SK-N-SH (cell line): ENCODE measurements around the gene P2RY14. TPM values are rescaled to one million over a fixed set of nuclear protein-coding genes. Genes with fewer than 3 reads are reported as not detected.

ENCODE experiments used
- CTCF ChIA-PET: fragments of 300-600, 350-600 bp; formaldehyde crosslinking; extraction: SDS; loops from one replicate; lab custom pipeline; 2021; lab: Yijun Ruan, JAX
- POLR2A ChIA-PET: fragments of 350-600 bp; sonication (Branson Sonifier 250); formaldehyde crosslinking; extraction: SDS; loops from one replicate; lab custom pipeline; 2020; ENCODE audit warnings: antibody characterized with exemption, inconsistent platforms; lab: Yijun Ruan, JAX
- DNase-seq: peaks from one replicate; pipeline ENCODE4 v3.0.0; 2012
- H2AFZ ChIP-seq: fragments of 200-600 bp; sonication (generic); 2 replicates; pipeline ENCODE4 v1.8.1; 2016; ENCODE audit warnings: antibody characterized with exemption, mild to moderate bottlenecking, low read depth
- H3F3A ChIP-seq: fragments of 200-600 bp; sonication (generic); replicated peaks from 2 replicates; pipeline ENCODE3; 2016; ENCODE audit warnings: antibody characterized with exemption, mild to moderate bottlenecking; ENCODE audit not compliant: insufficient read depth
- H3K27ac ChIP-seq, 2 experiments: fragments of 200-500 bp in 1 of 2; fragments of 200-600 bp in 1 of 2; sonication (Bioruptor generic) in 1 of 2; sonication (generic), shearing (Covaris generic) in 1 of 2; 2 replicates each; pipeline versions ENCODE4 v1.5.1 to v1.6.1; 2014 to 2016; ENCODE audit warnings: low read depth in 2 of 2, inconsistent platforms in 1 of 2, low read length in 1 of 2, mild to moderate bottlenecking in 1 of 2, mixed read lengths in 1 of 2
- H3K27me3 ChIP-seq: fragments of 200-600 bp; sonication (generic), shearing (Covaris generic); 2 replicates; pipeline ENCODE4 v1.6.1; 2016; ENCODE audit warnings: mixed run types; ENCODE audit not compliant: insufficient read depth
- H3K36me3 ChIP-seq, 2 experiments: fragments of 200-500 bp in 1 of 2; fragments of 200-600 bp in 1 of 2; sonication (Bioruptor generic) in 1 of 2; sonication (generic) in 1 of 2; replicated peaks in 1 of 2; 2 replicates each; pipeline versions ENCODE3 to v1.5.1; 2014 to 2016; ENCODE audit warnings: low read length in 1 of 2, mild to moderate bottlenecking in 1 of 2; ENCODE audit not compliant: insufficient read depth in 2 of 2, control insufficient read depth in 1 of 2
- H3K4me1 ChIP-seq, 2 experiments: fragments of 200-500 bp in 1 of 2; fragments of 200-600 bp in 1 of 2; sonication (Bioruptor generic) in 1 of 2; sonication (generic), shearing (Covaris generic) in 1 of 2; 2 replicates each; pipeline versions ENCODE4 v1.5.1 to v1.6.1; 2014 to 2016; ENCODE audit warnings: low read depth in 1 of 2, low read length in 1 of 2, mixed run types in 1 of 2; ENCODE audit not compliant: insufficient read depth in 2 of 2, control insufficient read depth in 1 of 2
- H3K4me2 ChIP-seq: fragments of 200-600 bp; sonication (generic), shearing (Covaris generic); 2 replicates; pipeline ENCODE4 v1.6.1; 2017; ENCODE audit warnings: mixed run types
- H3K4me3 ChIP-seq, 2 experiments: fragments of 200-500 bp in 1 of 2; fragments of 200-600 bp in 1 of 2; sonication (Bioruptor generic) in 1 of 2; sonication (generic), shearing (Covaris generic) in 1 of 2; 2 replicates each; pipeline versions ENCODE4 v1.5.1 to v1.8.1; 2014 to 2016; ENCODE audit warnings: low read depth in 2 of 2, inconsistent platforms in 1 of 2, low read length in 1 of 2, mild to moderate bottlenecking in 1 of 2, mixed read lengths in 1 of 2, moderate library complexity in 1 of 2
- H3K79me2 ChIP-seq: fragments of 200-600 bp; sonication (generic); 2 replicates; pipeline ENCODE4 v1.8.1; 2017; ENCODE audit warnings: mild to moderate bottlenecking; ENCODE audit not compliant: insufficient read depth
- H3K9ac ChIP-seq: fragments of 200-600 bp; sonication (generic); 2 replicates; pipeline ENCODE4 v1.6.1; 2017; ENCODE audit warnings: mixed run types
- H3K9me2 ChIP-seq: fragments of 200-600 bp; sonication (generic); 2 replicates; pipeline ENCODE4 v1.6.1; 2017; ENCODE audit warnings: mixed run types
- H3K9me3 ChIP-seq: fragments of 200-600 bp; sonication (generic); 2 replicates; pipeline ENCODE4 v1.6.1; 2017; ENCODE audit warnings: mixed run types, mild to moderate bottlenecking, moderate library complexity
- H4K20me1 ChIP-seq: fragments of 200-600 bp; sonication (generic); 2 replicates; pipeline ENCODE4 v1.6.1; 2017; ENCODE audit warnings: mild to moderate bottlenecking, mixed run types; ENCODE audit not compliant: insufficient read depth
- EP300 ChIP-seq, 2 experiments: IDR thresholded peaks; 2 replicates each; pipeline versions ENCODE4 v1.4.0 to v1.6.1; 2012; ENCODE audit warnings: borderline replicate concordance in 1 of 2, low read depth in 1 of 2, low read length in 1 of 2
- FOSL2 ChIP-seq: IDR thresholded peaks from 2 replicates; pipeline ENCODE4 v1.4.0; 2012; ENCODE audit warnings: low read depth, mild to moderate bottlenecking, moderate library complexity, borderline replicate concordance
- FOXJ3 ChIP-seq: sonication (generic); formaldehyde crosslinking; IDR thresholded peaks from 2 replicates; pipeline ENCODE4 v1.5.1; 2020; ENCODE audit warnings: mild to moderate bottlenecking, missing genetic modification reagents
- FOXM1 ChIP-seq: IDR thresholded peaks from 2 replicates; pipeline ENCODE4 v1.4.0; 2012; ENCODE audit warnings: low read depth, mild to moderate bottlenecking
- GABPA ChIP-seq: IDR thresholded peaks from 2 replicates; pipeline ENCODE4 v1.4.0; 2012; ENCODE audit warnings: low read depth, mild to moderate bottlenecking
- JUND ChIP-seq: IDR thresholded peaks from 2 replicates; pipeline ENCODE4 v1.4.0; 2012
- NRF1 ChIP-seq: IDR thresholded peaks from 2 replicates; pipeline ENCODE4 v1.6.1; 2012; ENCODE audit warnings: low read depth, mild to moderate bottlenecking, low read length
- POLR2AphosphoS5 ChIP-seq: IDR thresholded peaks from 2 replicates; pipeline ENCODE4 v1.6.1; 2012; ENCODE audit warnings: low read depth, low read length
- RFX5 ChIP-seq: IDR thresholded peaks from 2 replicates; pipeline ENCODE4 v1.6.1; 2012; ENCODE audit warnings: mild to moderate bottlenecking, improper control_type of control experiment, low read length
- TAF1 ChIP-seq: IDR thresholded peaks from 2 replicates; pipeline ENCODE4 v1.6.1; 2012; ENCODE audit warnings: low read depth, mild to moderate bottlenecking, low read length, moderate library complexity, borderline replicate concordance
- TCF12 ChIP-seq: IDR thresholded peaks from 2 replicates; pipeline ENCODE4 v1.4.0; 2012
- YY1 ChIP-seq: IDR thresholded peaks from 2 replicates; pipeline ENCODE4 v1.4.0; 2012; ENCODE audit warnings: low read depth, mild to moderate bottlenecking
- WGBS: methylation state at CpG from one replicate; pipeline ENCODE4 v1.1.6; 2017; ENCODE audit warnings: low lambda C conversion rate; 5-methylcytosine and 5-hydroxymethylcytosine counted together
- polyA plus RNA-seq, 3 experiments: library from polyadenylated mRNA; depleted of rRNA; stranded (reverse); fragments of >200 nt; gene quantifications; 2 replicates each; pipeline ENCODE4 v1.2.3, GENCODE V29; 2012
- TF ChIP-seq, protein P1 (sequence below): IDR thresholded peaks from 2 replicates; pipeline ENCODE4 v1.4.0; 2012; ENCODE audit warnings: low read depth, borderline replicate concordance
- TF ChIP-seq, protein P2 (sequence below): IDR thresholded peaks from 2 replicates; pipeline ENCODE4 v1.4.0; 2012; ENCODE audit warnings: low read depth
- TF ChIP-seq, protein P3 (sequence below): IDR thresholded peaks from 2 replicates; pipeline ENCODE4 v1.4.0; 2012; ENCODE audit warnings: low read depth, borderline replicate concordance
- TF ChIP-seq, protein P4 (sequence below): IDR thresholded peaks from 2 replicates; pipeline ENCODE4; 2012

The P2RY14 gene
- polyA plus RNA-seq, 1 of the 3 experiments (the other 2 are of a cell fraction) = not detected

DNA sequence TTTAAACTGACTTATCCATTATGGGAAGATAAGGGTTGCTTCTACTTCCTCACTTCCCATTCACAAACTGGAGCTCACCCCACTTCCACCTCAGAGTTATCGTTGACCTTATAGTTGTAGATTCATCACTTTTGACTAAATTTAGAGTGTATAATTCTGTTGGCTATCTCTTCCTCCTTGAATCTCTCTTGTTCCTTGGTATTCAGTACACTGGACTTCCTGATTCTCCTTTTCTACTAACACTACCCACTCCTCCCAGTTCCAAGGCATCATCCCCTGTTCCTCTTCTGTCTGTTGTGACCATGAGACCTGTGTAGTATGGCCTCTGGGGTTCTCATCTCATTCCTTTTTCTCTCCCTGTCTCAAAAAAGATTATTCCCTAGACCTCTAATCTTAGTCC is 44.2 kb upstream of the P2RY14 start:
- Histone ChIP-seq H3K79me2 (no peaks in the 10 kb centered on the region), H4K20me1 (no peaks in the 10 kb centered on the region), H3K4me2 (no peak overlapping the region), H3K4me3 (no peak overlapping the region), H2AFZ (no peak overlapping the region), H3K36me3 (no peaks in the 10 kb centered on the region), H3F3A (no peaks in the 10 kb centered on the region), H3K4me1 (peaks cover 0 to 27% of the 10 kb centered on the region in 2 experiments; a peak in 3 of 4 replicates), H3K9me2 (no peaks in the 10 kb centered on the region), H3K27me3 (no peaks in the 10 kb centered on the region; the same call in 1 of the 2 replicates), H3K9me3 (no peaks in the 10 kb centered on the region), H3K9ac (no peak overlapping the region), H3K27ac (no peak overlapping the region)
- WGBS = 66% methylated on average over 1 of the region's 1 CpG
- CTCF ChIA-PET = interaction anchor here (1.5 kb wide), 1 partner anchor 154 kb away, joined by 5 read pairs; no protein-coding TSS in a partner anchor
- TF ChIP-seq NRF1 (no peak), POLR2AphosphoS5 (no peak), FOSL2 (no peak), GABPA (no peak), TAF1 (no peak), FOXM1 (no peak), JUND (no peak), FOXJ3 (CRISPR knock-in tag) (no peak), TCF12 (no peak), YY1 (no peak), RFX5 (no peak), EP300 (IDR thresholded peaks at IDR 0.05; ENCODE audit: borderline replicate concordance in 1 of 2, low read depth in 1 of 2, low read length in 1 of 2) (no peak)
- TF ChIP-seq, protein P1, sequence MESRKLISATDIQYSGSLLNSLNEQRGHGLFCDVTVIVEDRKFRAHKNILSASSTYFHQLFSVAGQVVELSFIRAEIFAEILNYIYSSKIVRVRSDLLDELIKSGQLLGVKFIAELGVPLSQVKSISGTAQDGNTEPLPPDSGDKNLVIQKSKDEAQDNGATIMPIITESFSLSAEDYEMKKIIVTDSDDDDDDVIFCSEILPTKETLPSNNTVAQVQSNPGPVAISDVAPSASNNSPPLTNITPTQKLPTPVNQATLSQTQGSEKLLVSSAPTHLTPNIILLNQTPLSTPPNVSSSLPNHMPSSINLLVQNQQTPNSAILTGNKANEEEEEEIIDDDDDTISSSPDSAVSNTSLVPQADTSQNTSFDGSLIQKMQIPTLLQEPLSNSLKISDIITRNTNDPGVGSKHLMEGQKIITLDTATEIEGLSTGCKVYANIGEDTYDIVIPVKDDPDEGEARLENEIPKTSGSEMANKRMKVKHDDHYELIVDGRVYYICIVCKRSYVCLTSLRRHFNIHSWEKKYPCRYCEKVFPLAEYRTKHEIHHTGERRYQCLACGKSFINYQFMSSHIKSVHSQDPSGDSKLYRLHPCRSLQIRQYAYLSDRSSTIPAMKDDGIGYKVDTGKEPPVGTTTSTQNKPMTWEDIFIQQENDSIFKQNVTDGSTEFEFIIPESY = no peak
- TF ChIP-seq, protein P2, sequence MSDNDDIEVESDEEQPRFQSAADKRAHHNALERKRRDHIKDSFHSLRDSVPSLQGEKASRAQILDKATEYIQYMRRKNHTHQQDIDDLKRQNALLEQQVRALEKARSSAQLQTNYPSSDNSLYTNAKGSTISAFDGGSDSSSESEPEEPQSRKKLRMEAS = no peak
- TF ChIP-seq, protein P3, sequence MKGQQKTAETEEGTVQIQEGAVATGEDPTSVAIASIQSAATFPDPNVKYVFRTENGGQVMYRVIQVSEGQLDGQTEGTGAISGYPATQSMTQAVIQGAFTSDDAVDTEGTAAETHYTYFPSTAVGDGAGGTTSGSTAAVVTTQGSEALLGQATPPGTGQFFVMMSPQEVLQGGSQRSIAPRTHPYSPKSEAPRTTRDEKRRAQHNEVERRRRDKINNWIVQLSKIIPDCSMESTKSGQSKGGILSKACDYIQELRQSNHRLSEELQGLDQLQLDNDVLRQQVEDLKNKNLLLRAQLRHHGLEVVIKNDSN = no peak
- no peak for DNase-seq
- POLR2A ChIA-PET = no interaction called here

DNA sequence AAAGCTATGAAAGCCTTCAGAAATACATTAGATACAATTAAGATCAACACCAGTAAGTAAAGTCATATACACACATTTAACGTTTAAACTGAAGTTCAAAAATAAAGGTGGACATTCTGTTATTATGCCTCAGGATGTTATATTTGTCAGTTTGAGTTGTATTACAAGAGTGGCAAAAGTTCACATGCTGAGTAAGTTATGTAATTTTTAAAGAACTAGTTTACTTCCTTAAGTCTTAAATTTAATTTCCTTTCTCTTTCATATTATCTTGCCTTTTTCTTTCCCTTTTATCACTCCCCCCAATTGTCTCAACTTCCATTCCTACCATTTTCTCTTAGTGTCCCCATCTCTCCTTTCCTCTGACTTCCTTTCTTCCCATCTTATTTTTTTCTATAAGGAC is 43.2 kb upstream of the P2RY14 start:
- Histone ChIP-seq H3K27ac (no peak overlapping the region), H3K27me3 (no peaks in the 10 kb centered on the region; the same call in 1 of the 2 replicates), H4K20me1 (no peaks in the 10 kb centered on the region), H3F3A (no peaks in the 10 kb centered on the region), H3K36me3 (no peaks in the 10 kb centered on the region), H3K9me3 (no peaks in the 10 kb centered on the region)
- WGBS = 58% methylated on average over 1 of the region's 1 CpG
- CTCF ChIA-PET = interaction anchor here (0.8 to 1.5 kb wide), 2 partner anchors 94 to 153 kb away, joined by 3 to 5 read pairs; no protein-coding TSS in a partner anchor
- no peak for DNase-seq
- TF ChIP-seq, protein P4, sequence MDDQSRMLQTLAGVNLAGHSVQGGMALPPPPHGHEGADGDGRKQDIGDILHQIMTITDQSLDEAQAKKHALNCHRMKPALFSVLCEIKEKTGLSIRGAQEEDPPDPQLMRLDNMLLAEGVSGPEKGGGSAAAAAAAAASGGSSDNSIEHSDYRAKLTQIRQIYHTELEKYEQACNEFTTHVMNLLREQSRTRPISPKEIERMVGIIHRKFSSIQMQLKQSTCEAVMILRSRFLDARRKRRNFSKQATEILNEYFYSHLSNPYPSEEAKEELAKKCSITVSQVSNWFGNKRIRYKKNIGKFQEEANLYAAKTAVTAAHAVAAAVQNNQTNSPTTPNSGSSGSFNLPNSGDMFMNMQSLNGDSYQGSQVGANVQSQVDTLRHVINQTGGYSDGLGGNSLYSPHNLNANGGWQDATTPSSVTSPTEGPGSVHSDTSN = no peak
- TF ChIP-seq EP300 (IDR thresholded peaks at IDR 0.05; ENCODE audit: borderline replicate concordance in 1 of 2, low read depth in 1 of 2, low read length in 1 of 2) = no peak
- TF ChIP-seq, all 33 proteins: peak for 0
- H3K4me1 ChIP-seq = peaks cover 0 to 27% of the 10 kb centered on the region in 2 experiments; a peak in 3 of 4 replicates
- H2AFZ ChIP-seq = no peak overlapping the region
- no peaks in the 10 kb centered on the region for H3K79me2 ChIP-seq
- no peak overlapping the region for H3K4me3 ChIP-seq
- H3K9me2 ChIP-seq = no peaks in the 10 kb centered on the region
- H3K4me2 ChIP-seq = no peak overlapping the region
- POLR2A ChIA-PET = no interaction called here
- no peak overlapping the region for H3K9ac ChIP-seq
